DOHH2 (cell line): ENCODE results near the gene ADAP2.
"Not testable (repeated sequence)": the region's sequence is repeated elsewhere in the genome, so short reads cannot be mapped to it uniquely, and the experiment has no call there.

ENCODE experiments used
- H3F3A ChIP-seq: fragments of 200-600 bp; sonication (generic), shearing (Covaris generic); 2 replicates; pipeline ENCODE4 v1.6.0; 2016; ENCODE audit warnings: antibody characterized with exemption, mild to moderate bottlenecking; ENCODE audit not compliant: control insufficient read depth, insufficient read depth
- H3K27ac ChIP-seq: fragments of 200-600 bp; sonication (generic); 2 replicates; pipeline ENCODE4 v1.5.1; 2014; ENCODE audit warnings: low read depth, mild to moderate bottlenecking, low read length, moderate library complexity
- H3K27me3 ChIP-seq: fragments of 200-600 bp; sonication (generic); 2 replicates; pipeline ENCODE4 v1.6.1; 2014; ENCODE audit warnings: mild to moderate bottlenecking, low read length, mixed read lengths; ENCODE audit not compliant: control insufficient read depth
- H3K36me3 ChIP-seq: fragments of 200-600 bp; sonication (generic); 2 replicates; pipeline ENCODE4 v1.6.1; 2014; ENCODE audit warnings: mild to moderate bottlenecking, low read length, moderate library complexity, mixed read lengths; ENCODE audit not compliant: control insufficient read depth
- H3K4me1 ChIP-seq: fragments of 200-600 bp; sonication (generic); 2 replicates; pipeline ENCODE4 v1.6.1; 2014; ENCODE audit warnings: mild to moderate bottlenecking, low read length, mixed read lengths; ENCODE audit not compliant: control insufficient read depth
- H3K4me2 ChIP-seq: fragments of 200-600 bp; sonication (generic); 2 replicates; pipeline ENCODE4 v1.6.0; 2014; ENCODE audit warnings: mild to moderate bottlenecking, low read length, moderate library complexity
- H3K4me3 ChIP-seq: fragments of 200-600 bp; sonication (generic); 2 replicates; pipeline ENCODE4 v1.5.1; 2014; ENCODE audit warnings: mild to moderate bottlenecking, low read length, mixed read lengths
- H3K79me2 ChIP-seq: fragments of 200-600 bp; sonication (generic); 2 replicates; pipeline ENCODE4 v1.6.1; 2014; ENCODE audit warnings: mild to moderate bottlenecking, low read length, mixed read lengths; ENCODE audit not compliant: control insufficient read depth
- H3K9me2 ChIP-seq: fragments of 200-600 bp; sonication (generic); replicated peaks from 2 replicates; pipeline ENCODE4 v1.6.1; 2014; ENCODE audit warnings: mild to moderate bottlenecking, low read length, mixed read lengths; ENCODE audit not compliant: control insufficient read depth
- H3K9me3 ChIP-seq: fragments of 200-600 bp; sonication (generic); 2 replicates; pipeline ENCODE4 v1.6.1; 2014; ENCODE audit warnings: antibody characterized with exemption, low read length, mixed read lengths; ENCODE audit not compliant: control insufficient read depth, insufficient read depth
- H4K20me1 ChIP-seq: fragments of 200-600 bp; sonication (generic); 2 replicates; pipeline ENCODE4 v1.6.0; 2014; ENCODE audit warnings: low read depth, mild to moderate bottlenecking, antibody characterized with exemption, low read length, moderate library complexity; ENCODE audit not compliant: control insufficient read depth, insufficient read depth
- CTCF ChIP-seq: fragments of 200-600 bp; sonication (generic); IDR thresholded peaks from one replicate; pipeline ENCODE4 v1.5.1; 2014; ENCODE audit warnings: antibody characterized with exemption, mild to moderate bottlenecking, low read depth, low read length; ENCODE audit not compliant: poor library complexity, severe bottlenecking
- EZH2phosphoT487 ChIP-seq: fragments of 200-600 bp; sonication (generic); IDR thresholded peaks from 2 replicates; pipeline ENCODE4 v1.6.1; 2017; ENCODE audit warnings: borderline replicate concordance, mild to moderate bottlenecking, antibody characterized with exemption, low read length, moderate library complexity, mixed read lengths

ADAP2 gene

GRCh38 chr17:30927756-30928155, 6.0 kb downstream of the ADAP2 start:
- no peaks in the 10 kb centered on the region for H4K20me1 ChIP-seq
- no peaks in the 10 kb centered on the region for H3F3A ChIP-seq
- no peak overlapping the region for H3K4me3 ChIP-seq
- no peaks in the 10 kb centered on the region for H3K9me3 ChIP-seq
- H3K4me1 ChIP-seq: peaks cover 7% of the 10 kb centered on the region
- no peak overlapping the region for H3K27ac ChIP-seq
- H3K79me2 ChIP-seq: no peaks in the 10 kb centered on the region
- H3K27me3 ChIP-seq: peaks cover 9% of the 10 kb centered on the region
- no peak for TF ChIP-seq CTCF
- TF ChIP-seq EZH2phosphoT487: no peak
- no peaks in the 10 kb centered on the region for H3K36me3 ChIP-seq
- H3K9me2 ChIP-seq: no peaks in the 10 kb centered on the region
- H3K4me2 ChIP-seq: no peak overlapping the region

GRCh38 chr17:30928584-30928983, 6.8 kb downstream of the ADAP2 start:
- Histone ChIP-seq H3K9me3 (no peaks in the 10 kb centered on the region), H3K4me2 (no peak overlapping the region), H3K79me2 (no peaks in the 10 kb centered on the region), H4K20me1 (no peaks in the 10 kb centered on the region), H3F3A (no peaks in the 10 kb centered on the region), H3K4me1 (peaks cover 5% of the 10 kb centered on the region), H3K36me3 (no peaks in the 10 kb centered on the region), H3K9me2 (no peaks in the 10 kb centered on the region), H3K4me3 (no peak overlapping the region), H3K27me3 (peaks cover 6% of the 10 kb centered on the region; the same call in 1 of the 2 replicates), H3K27ac (no peak overlapping the region)
- TF ChIP-seq CTCF (no peak), EZH2phosphoT487 (no peak)

GRCh38 chr17:30929081-30929633, 7.4 kb downstream of the ADAP2 start:
- Histone ChIP-seq H4K20me1 (no peaks in the 10 kb centered on the region), H3K4me2 (no peak overlapping the region)
- no peak for TF ChIP-seq EZH2phosphoT487
- no peak for TF ChIP-seq CTCF

GRCh38 chr17:30929861-30930260, 8.1 kb downstream of the ADAP2 start:
- not testable (repeated sequence) for H3K36me3 ChIP-seq, H3F3A ChIP-seq, H3K9me3 ChIP-seq, H3K27me3 ChIP-seq, H3K27ac ChIP-seq, H3K79me2 ChIP-seq, H3K4me3 ChIP-seq, H3K9me2 ChIP-seq, H3K4me2 ChIP-seq, H3K4me1 ChIP-seq, H4K20me1 ChIP-seq

More at GRCh38 chr17:30929081-30929633, 7.4 kb downstream of the ADAP2 start:
- Histone ChIP-seq H3F3A (no peaks in the 10 kb centered on the region), H3K79me2 (no peaks in the 10 kb centered on the region), H3K9me2 (no peaks in the 10 kb centered on the region), H3K27me3 (peaks cover 5% of the 10 kb centered on the region; the same call in 1 of the 2 replicates), H3K4me3 (no peak overlapping the region), H3K4me1 (peaks cover 5% of the 10 kb centered on the region), H3K36me3 (no peaks in the 10 kb centered on the region), H3K9me3 (no peaks in the 10 kb centered on the region), H3K27ac (no peak overlapping the region)
